Measurements from ENCODE around the gene PRKCB.

Gene PRKCB

DNA sequence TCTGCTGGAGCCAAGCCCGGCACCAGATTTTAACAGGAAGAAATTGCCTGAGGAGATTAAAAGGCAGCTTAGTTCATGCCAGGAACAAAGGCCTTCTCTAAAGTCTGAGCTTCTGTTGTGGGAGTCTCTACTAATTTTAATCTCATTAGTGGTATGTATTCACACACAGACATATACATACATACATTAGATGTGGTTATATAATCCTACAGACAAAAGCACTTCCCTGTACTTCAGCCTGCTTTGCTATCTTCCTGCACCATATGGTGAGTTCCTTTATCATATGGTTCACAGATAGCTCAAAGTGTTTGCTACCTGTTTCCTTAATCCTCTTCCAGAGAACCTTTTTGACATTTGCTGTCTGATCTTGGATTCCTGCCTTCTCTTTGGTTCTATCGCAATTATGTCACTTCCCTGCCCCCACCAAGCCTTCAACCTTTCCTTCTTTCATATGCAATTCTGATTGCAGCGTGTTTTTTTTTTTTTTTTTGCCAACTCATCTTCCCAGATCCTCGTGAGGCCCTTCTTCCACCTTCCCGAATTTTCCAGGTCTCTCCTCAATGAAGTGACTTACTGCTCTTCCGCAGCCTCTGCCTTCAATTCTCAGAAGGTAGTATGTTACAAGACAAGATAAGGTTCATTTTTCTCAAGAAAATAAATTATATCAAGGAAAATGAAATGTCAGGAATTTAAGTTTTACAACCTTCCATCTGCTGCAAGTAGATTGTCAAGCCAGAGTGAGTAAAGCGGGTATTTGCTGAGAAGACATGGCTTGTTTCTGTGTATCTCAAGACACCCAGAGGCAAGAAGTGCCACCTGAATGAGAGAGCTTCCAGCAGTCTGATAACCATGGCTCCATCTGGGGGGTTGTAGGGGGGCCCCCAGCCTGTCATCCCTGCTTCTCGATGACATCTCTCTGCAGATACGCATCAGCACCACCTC, 300.1 kb downstream of the PRKCB start:
- TF ChIP-seq, protein P1, sequence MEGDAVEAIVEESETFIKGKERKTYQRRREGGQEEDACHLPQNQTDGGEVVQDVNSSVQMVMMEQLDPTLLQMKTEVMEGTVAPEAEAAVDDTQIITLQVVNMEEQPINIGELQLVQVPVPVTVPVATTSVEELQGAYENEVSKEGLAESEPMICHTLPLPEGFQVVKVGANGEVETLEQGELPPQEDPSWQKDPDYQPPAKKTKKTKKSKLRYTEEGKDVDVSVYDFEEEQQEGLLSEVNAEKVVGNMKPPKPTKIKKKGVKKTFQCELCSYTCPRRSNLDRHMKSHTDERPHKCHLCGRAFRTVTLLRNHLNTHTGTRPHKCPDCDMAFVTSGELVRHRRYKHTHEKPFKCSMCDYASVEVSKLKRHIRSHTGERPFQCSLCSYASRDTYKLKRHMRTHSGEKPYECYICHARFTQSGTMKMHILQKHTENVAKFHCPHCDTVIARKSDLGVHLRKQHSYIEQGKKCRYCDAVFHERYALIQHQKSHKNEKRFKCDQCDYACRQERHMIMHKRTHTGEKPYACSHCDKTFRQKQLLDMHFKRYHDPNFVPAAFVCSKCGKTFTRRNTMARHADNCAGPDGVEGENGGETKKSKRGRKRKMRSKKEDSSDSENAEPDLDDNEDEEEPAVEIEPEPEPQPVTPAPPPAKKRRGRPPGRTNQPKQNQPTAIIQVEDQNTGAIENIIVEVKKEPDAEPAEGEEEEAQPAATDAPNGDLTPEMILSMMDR (IDR thresholded peaks at IDR 0.05; ENCODE audit: low read depth, low read length): no peak
- H3K4me3 ChIP-seq (ENCODE audit: low read depth, low read length): no peak overlapping the region
- in situ Hi-C loops (cut with HindIII; ENCODE audit: low sequenced_read_pairs): no loop called here
- no peak for DNase-seq (ENCODE audit: low read depth, low spot score)

DNA sequence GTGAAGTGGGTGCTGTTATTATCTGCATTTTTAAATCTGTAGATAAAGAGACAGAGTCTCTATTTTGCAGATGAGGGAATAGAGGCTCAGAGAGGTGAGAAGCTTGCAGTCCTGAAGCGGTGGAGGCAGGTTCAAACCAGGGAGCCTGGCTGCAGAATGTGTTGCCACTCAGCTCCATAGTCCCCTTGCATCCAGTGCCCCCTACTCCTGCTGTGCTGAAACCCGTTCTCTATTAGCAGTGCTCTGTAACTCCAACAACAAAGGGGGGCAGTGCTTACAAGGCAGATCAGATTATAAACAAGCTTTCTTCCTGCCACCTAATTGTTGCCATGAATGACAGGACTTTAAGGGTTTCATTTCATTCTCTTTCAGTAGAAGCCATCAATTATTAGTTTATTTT, 302.2 kb downstream of the PRKCB start:
- TF ChIP-seq, protein P1 (IDR thresholded peaks at IDR 0.05; ENCODE audit: low read depth, low read length): no peak
- DNase-seq (ENCODE audit: low read depth, low spot score): no peak
- in situ Hi-C loops (cut with HindIII; ENCODE audit: low sequenced_read_pairs): no loop called here
- H3K4me3 ChIP-seq (ENCODE audit: low read depth, low read length): no peak overlapping the region

DNA sequence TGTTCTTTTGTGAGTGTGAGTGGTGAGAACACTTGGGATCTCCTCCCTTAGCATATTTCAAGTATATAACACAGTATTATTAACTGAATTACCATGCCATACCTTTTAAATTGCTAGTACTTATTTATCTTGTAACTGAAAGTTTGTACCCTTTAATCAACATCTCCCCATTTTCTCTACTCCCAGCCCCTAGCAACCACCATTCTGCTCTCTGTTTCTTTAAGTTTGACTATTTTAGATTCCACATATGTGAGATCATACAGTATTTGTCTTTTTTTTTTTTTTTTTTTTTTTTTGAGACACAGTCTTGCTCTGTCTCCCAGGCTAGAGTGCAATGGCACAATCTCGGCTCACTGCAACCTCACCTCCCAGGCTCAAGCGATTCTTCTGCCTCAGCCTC, 302.8 kb downstream of the PRKCB start:
- H3K4me3 ChIP-seq (ENCODE audit: low read depth, low read length): no peak overlapping the region
- TF ChIP-seq, protein P1 (IDR thresholded peaks at IDR 0.05; ENCODE audit: low read depth, low read length): no peak
- in situ Hi-C loops (cut with HindIII; ENCODE audit: low sequenced_read_pairs): no loop called here
- DNase-seq (ENCODE audit: low read depth, low spot score): no peak

DNA sequence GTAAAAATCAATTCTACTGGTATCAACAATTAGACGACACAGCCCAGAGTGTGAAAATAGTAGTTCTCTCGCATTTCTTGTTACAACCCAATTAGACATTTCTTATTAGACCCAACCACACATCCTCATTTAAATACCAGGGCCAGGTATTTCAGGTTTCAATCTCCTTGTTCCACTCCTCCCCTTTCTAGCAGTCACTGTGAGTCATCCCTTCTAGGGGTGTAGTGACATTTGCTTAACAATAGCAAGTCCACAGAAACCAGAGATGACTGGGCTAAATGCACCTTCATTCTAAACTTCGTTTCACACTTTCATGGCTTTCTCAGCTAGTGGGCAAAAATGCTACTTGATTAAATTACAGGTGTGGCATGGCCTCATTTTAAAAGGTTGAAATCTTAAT, 303.5 kb downstream of the PRKCB start:
- DNase-seq (ENCODE audit: low read depth, low spot score): no peak
- H3K4me3 ChIP-seq (ENCODE audit: low read depth, low read length): no peak overlapping the region
- TF ChIP-seq, protein P1 (IDR thresholded peaks at IDR 0.05; ENCODE audit: low read depth, low read length): no peak
- in situ Hi-C loops (cut with HindIII; ENCODE audit: low sequenced_read_pairs): no loop called here

DNA sequence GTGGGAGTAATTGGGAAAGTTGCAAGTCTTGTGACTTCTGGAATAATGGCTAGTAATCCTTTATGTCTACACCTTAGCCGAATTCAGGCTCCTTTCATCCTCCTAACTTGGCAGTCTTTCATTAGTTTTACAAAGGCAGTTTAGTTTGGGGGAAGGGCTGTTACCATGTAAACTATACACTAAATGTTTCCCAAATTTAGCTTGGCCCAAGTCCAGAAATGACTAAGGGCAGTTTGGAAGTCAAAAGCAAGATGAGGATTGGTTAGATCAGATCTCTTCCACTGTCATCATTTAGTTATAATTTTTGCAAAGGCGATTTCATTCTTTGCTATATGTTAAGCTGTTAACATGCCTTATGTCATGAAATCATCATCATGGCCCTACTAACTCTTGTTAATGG, 304.9 kb downstream of the PRKCB start:
- no peak for DNase-seq (ENCODE audit: low read depth, low spot score)
- TF ChIP-seq, protein P1 (IDR thresholded peaks at IDR 0.05; ENCODE audit: low read depth, low read length): no peak
- in situ Hi-C loops (cut with HindIII; ENCODE audit: low sequenced_read_pairs): no loop called here
- H3K4me3 ChIP-seq (ENCODE audit: low read depth, low read length): no peak overlapping the region

DNA sequence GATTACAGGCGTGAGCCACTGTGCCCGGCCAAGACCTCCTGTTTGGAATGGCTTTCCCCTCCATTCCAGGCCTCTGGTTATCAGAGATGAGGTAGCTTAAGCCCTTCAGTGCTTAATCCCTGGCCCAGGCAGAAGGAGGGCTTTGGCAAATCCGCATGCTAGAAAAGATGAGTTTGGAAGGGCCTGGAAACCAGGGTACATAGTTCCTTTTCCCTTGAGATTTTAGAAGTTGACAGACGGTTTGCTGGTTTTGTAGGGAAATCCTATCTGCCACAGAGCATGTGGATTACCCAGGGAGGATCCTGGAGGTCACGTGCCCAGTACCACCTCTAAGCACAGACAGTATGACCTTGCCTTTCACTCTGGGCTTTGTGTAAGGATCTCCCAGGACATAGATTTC, 305.7 kb downstream of the PRKCB start:
- TF ChIP-seq, protein P1 (IDR thresholded peaks at IDR 0.05; ENCODE audit: low read depth, low read length): no peak
- no peak overlapping the region for H3K4me3 ChIP-seq (ENCODE audit: low read depth, low read length)
- in situ Hi-C loops (cut with HindIII; ENCODE audit: low sequenced_read_pairs): no loop called here
- DNase-seq (ENCODE audit: low read depth, low spot score): no peak

Data from astrocyte of the spinal cord (primary cell).